ENCODE results near the gene HK3. TPM values are rescaled to one million over a fixed set of nuclear protein-coding genes. Genes with fewer than 3 reads are reported as not detected.
A peak's percentile ranks its signal among the peaks of the same experiment; 100 is the strongest.
"Not testable (repeated sequence)": the region's sequence is repeated elsewhere in the genome, so short reads cannot be mapped to it uniquely, and the experiment has no call there.

The HK3 gene
- total and polyA plus RNA-seq, 8 donors = 0.54 to 97.0 (median 1.6) TPM

DNA sequence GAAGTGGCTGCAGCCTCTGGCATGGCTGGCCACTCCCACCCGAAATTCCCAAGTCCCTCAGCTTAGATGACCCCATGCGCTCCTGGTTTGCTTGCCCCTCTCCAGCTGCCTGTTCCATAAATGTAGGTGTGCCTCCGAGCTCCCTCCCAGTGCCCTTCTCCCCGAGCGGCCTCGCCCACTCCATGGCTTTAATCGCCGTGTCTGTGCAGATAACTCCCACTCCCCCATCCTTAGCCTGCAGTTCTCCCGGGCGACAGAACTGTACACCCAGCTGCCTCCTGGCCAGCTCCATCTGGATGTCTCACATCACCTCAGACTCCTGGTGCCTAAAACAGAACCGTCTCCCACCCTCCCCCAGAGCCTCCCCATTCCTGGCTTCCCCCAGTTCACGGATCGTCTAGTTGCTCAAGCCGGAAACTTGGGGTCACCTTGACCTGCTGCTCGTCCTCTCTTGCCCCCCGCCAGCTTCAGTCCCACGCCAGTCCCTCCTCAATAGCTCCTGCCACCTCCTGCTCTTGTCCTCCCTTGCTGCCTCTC, 24.1 kb downstream of the HK3 start:
- Histone ChIP-seq H3K36me3 (peaks cover 0 to 10% of the 10 kb centered on the region in 2 donors), H3K9me3 (no peaks in the 10 kb centered on the region), H3K4me3 (no peak overlapping the region), H3K27me3 (peaks cover 5 to 72% of the 10 kb centered on the region in 2 donors), H3K4me1 (no peaks in the 10 kb centered on the region), H3K27ac (no peak overlapping the region)
- ATAC-seq = no peak
- peak in 1 of 4 donors; percentile 14 for DNase-seq
- intact Hi-C loops (cut with DNase I) = no loop called here
- TF ChIP-seq CTCF (IDR thresholded peaks at IDR 0.05) = no peak

- DNase-seq (peak in 1 of 4 donors; percentile 72), ATAC-seq (no peak)
- no peak overlapping the region for H3K27ac ChIP-seq
- no peak for TF ChIP-seq CTCF (IDR thresholded peaks at IDR 0.05)
- no peak overlapping the region for H3K4me3 ChIP-seq
- H3K36me3 ChIP-seq = peaks cover 0 to 2% of the 10 kb centered on the region in 2 donors
- intact Hi-C loops (cut with DNase I) = no loop called here
- no peaks in the 10 kb centered on the region for H3K9me3 ChIP-seq
- peaks cover 5 to 72% of the 10 kb centered on the region in 2 donors for H3K27me3 ChIP-seq
- H3K4me1 ChIP-seq = no peaks in the 10 kb centered on the region
These were observed 24.9 kb downstream of the HK3 start for GRCh38 chr5:176874198-176874780.

- Histone ChIP-seq H3K4me3 (no peak overlapping the region), H3K36me3 (no peaks in the 10 kb centered on the region), H3K27ac (no peak overlapping the region), H3K9me3 (no peaks in the 10 kb centered on the region), H3K27me3 (peaks cover 5 to 72% of the 10 kb centered on the region in 2 donors), H3K4me1 (no peaks in the 10 kb centered on the region)
- intact Hi-C loops (cut with DNase I) = no loop called here
- no peak for TF ChIP-seq CTCF (IDR thresholded peaks at IDR 0.05)
- ATAC-seq (no peak), DNase-seq (peak in 1 of 4 donors; percentile 65)
These were observed 25.5 kb downstream of the HK3 start for GRCh38 chr5:176873541-176874172.

GRCh38 chr5:176873011-176873410, 26.1 kb downstream of the HK3 start:
- DNase-seq = peak in 1 of 4 donors; percentile 5
- H3K36me3 ChIP-seq; H3K4me3 ChIP-seq; H3K4me1 ChIP-seq; intact Hi-C loops (cut with DNase I); ATAC-seq; H3K9me3 ChIP-seq; H3K27ac ChIP-seq: not testable (repeated sequence)
- H3K27me3 ChIP-seq = peaks cover 5 to 72% of the 10 kb centered on the region in 2 donors

GRCh38 chr5:176872586-176872985, 26.6 kb downstream of the HK3 start:
- peak in 1 of 4 donors; percentile 8 for DNase-seq
- H3K36me3 ChIP-seq, ATAC-seq: not testable (repeated sequence)

DNA sequence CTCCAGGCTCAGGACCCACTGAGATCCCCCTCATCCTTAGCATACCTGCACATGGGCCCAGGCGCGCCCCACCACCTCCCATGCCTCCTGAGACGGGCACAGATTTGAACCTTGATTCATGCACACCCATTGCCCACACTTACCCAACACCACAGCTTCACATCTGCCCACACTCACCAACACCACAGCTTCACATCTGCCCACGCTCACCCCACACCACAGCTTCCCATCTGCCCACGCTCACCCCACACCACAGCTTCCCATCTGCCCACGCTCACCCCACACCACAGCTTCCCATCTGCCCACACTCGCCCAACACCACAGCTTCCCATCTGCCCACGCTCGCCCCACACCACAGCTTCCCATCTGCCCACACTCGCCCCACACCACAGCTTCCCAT, 28.5 kb downstream of the HK3 start:
- H3K36me3 ChIP-seq; H3K4me1 ChIP-seq; ATAC-seq; H3K27ac ChIP-seq; intact Hi-C loops (cut with DNase I); H3K4me3 ChIP-seq; DNase-seq; H3K9me3 ChIP-seq: not testable (repeated sequence)
- H3K27me3 ChIP-seq = peaks cover 20 to 72% of the 10 kb centered on the region in 2 donors

More at GRCh38 chr5:176872586-176872985, 26.6 kb downstream of the HK3 start:
- intact Hi-C loops (cut with DNase I); H3K27ac ChIP-seq; H3K4me3 ChIP-seq; H3K9me3 ChIP-seq; H3K4me1 ChIP-seq: not testable (repeated sequence)
- peaks cover 6 to 72% of the 10 kb centered on the region in 2 donors for H3K27me3 ChIP-seq

All from left lung (tissue), 10 donors.